A673 (cell line): ENCODE results near the gene AMZ2. TPM values are rescaled to one million over a fixed set of nuclear protein-coding genes. Genes with fewer than 3 reads are reported as not detected.

Experiments used
- BruUV-seq: library from RNA; stranded (reverse); fragments of 400-500 nt; replicated peaks from 2 replicates; lab custom pipeline; 2021; lab: Mats Ljungman, UMichigan
- CTCF ChIA-PET: fragments of 300-600 bp; sonication (Branson Sonifier 250); formaldehyde crosslinking; loops from one replicate; lab custom pipeline; 2022; ENCODE audit warnings: antibody characterized with exemption; lab: Charles Lee
- POLR2A ChIA-PET: fragments of 300-600 bp; sonication (Branson Sonifier 250); formaldehyde crosslinking; loops from one replicate; lab custom pipeline; 2022; ENCODE audit warnings: antibody characterized with exemption; ENCODE audit not compliant: low non-redundant PET; lab: Charles Lee
- DNase-seq: peaks from one replicate; pipeline ENCODE4 v3.0.0-alpha.2; 2015; ENCODE audit warnings: low spot score
- H3K27ac ChIP-seq: fragments of 200-600 bp; sonication (generic); 2 replicates; pipeline ENCODE4 v1.5.1; 2016; ENCODE audit warnings: mixed run types, low read depth, mild to moderate bottlenecking, mixed read lengths, antibody characterized with exemption, low read length; ENCODE audit not compliant: poor library complexity, severe bottlenecking
- H3K27me3 ChIP-seq: fragments of 200-600 bp; sonication (generic); replicated peaks from 2 replicates; pipeline ENCODE4 v1.6.1; 2017; ENCODE audit warnings: mixed run types, low read depth, mild to moderate bottlenecking, mixed read lengths, antibody characterized with exemption, low read length; ENCODE audit not compliant: insufficient read depth, poor library complexity
- H3K36me3 ChIP-seq: fragments of 200-600 bp; sonication (generic); 2 replicates; pipeline ENCODE4 v1.6.1; 2016; ENCODE audit warnings: mixed run types, mild to moderate bottlenecking, mixed read lengths, antibody characterized with exemption, low read length; ENCODE audit not compliant: insufficient read depth, poor library complexity, severe bottlenecking
- H3K4me1 ChIP-seq: fragments of 200-600 bp; sonication (generic); 2 replicates; pipeline ENCODE4 v1.6.1; 2017; ENCODE audit warnings: mixed run types, mild to moderate bottlenecking, mixed read lengths, antibody characterized with exemption, low read length; ENCODE audit not compliant: insufficient read depth, poor library complexity, severe bottlenecking
- H3K4me3 ChIP-seq: fragments of 200-600 bp; sonication (generic); 2 replicates; pipeline ENCODE4 v1.5.1; 2016; ENCODE audit warnings: low read depth, mixed run types, mild to moderate bottlenecking, mixed read lengths, low read length; ENCODE audit not compliant: poor library complexity, severe bottlenecking
- H3K9me3 ChIP-seq: fragments of 200-600 bp; sonication (generic); 2 replicates; pipeline ENCODE4 v1.6.1; 2016; ENCODE audit warnings: mixed run types, low read depth, mild to moderate bottlenecking, mixed read lengths, antibody characterized with exemption, low read length; ENCODE audit not compliant: poor library complexity, severe bottlenecking
- CTCF ChIP-seq: fragments of 300-800, 200-600 bp; sonication (generic); conservative IDR thresholded peaks from 2 replicates; pipeline ENCODE4 v1.5.1; 2017; ENCODE audit warnings: low read depth, mild to moderate bottlenecking, antibody characterized with exemption, low read length, moderate library complexity, mixed read lengths
- EZH2 ChIP-seq: fragments of 200-600 bp; sonication (generic); IDR thresholded peaks from 2 replicates; pipeline ENCODE4 v1.6.1; 2017; ENCODE audit warnings: borderline replicate concordance, low read depth, mild to moderate bottlenecking, mixed read lengths, antibody characterized with exemption, low read length; ENCODE audit not compliant: poor library complexity, severe bottlenecking
- intact Hi-C: fragments of 100-400 bp; cut with micrococcal nuclease; formaldehyde crosslinking; loops from one replicate; pipeline ENCODE4 v1.10.0; 2022; ENCODE audit not compliant: unreplicated experiment
- total RNA-seq: library from RNA; stranded (reverse); gene quantifications from 2 replicates; pipeline ENCODE4 v1.2.3, GENCODE V29; 2021

Gene AMZ2
- total RNA-seq, 1 experiment from 2014 or later, result 80.4 TPM

- intact Hi-C loops, result no loop called here
- no peak for DNase-seq
- H3K36me3 ChIP-seq, result no peaks in the 10 kb centered on the region
- H3K9me3 ChIP-seq, result no peaks in the 10 kb centered on the region
- no peaks in the 10 kb centered on the region for H3K4me1 ChIP-seq
- ChIA-PET CTCF (no interaction called here), POLR2A (no interaction called here)
- no TSS peak for BruUV-seq
- no peak overlapping the region for H3K4me3 ChIP-seq
- TF ChIP-seq CTCF (no peak), EZH2 (no peak)
- H3K27ac ChIP-seq, result no peak overlapping the region
- no peaks in the 10 kb centered on the region for H3K27me3 ChIP-seq
These were observed 8.0 kb upstream of the AMZ2 start for GRCh38 chr17:68239632-68240366.

- Histone ChIP-seq H3K9me3 (no peaks in the 10 kb centered on the region), H3K27ac (no peak overlapping the region), H3K27me3 (no peaks in the 10 kb centered on the region), H3K36me3 (peaks cover 16% of the 10 kb centered on the region), H3K4me1 (peaks cover 6% of the 10 kb centered on the region), H3K4me3 (peak overlapping the region; percentile 86)
- intact Hi-C loops, result no loop called here
- ChIA-PET CTCF (no interaction called here), POLR2A (interaction anchor here (0.7 kb wide), 1 partner anchor 61 kb away, joined by 3 read pairs; no protein-coding TSS in a partner anchor)
- no peak for DNase-seq
- BruUV-seq, result TSS peak; percentile 88
- TF ChIP-seq EZH2 (no peak), CTCF (no peak)
These were observed 1.4 kb upstream of the AMZ2 start for GRCh38 chr17:68246271-68247028.

- BruUV-seq, result TSS peak; percentile 73
- Histone ChIP-seq H3K27ac (peak overlapping the region; percentile 88), H3K4me1 (peaks cover 6% of the 10 kb centered on the region), H3K36me3 (peaks cover 24% of the 10 kb centered on the region), H3K4me3 (peak overlapping the region; percentile 86), H3K9me3 (no peaks in the 10 kb centered on the region), H3K27me3 (no peaks in the 10 kb centered on the region)
- intact Hi-C loops, result no loop called here
- ChIA-PET POLR2A (interaction anchor here (0.7 kb wide), 1 partner anchor 225 kb away, joined by 3 read pairs; no protein-coding TSS in a partner anchor), CTCF (interaction anchor here (1.2 kb wide), 1 partner anchor 48 kb away, joined by 4 read pairs; no protein-coding TSS in a partner anchor)
- peak; percentile 51 for DNase-seq
- no peak for TF ChIP-seq CTCF
These were observed 469 bp downstream of the AMZ2 start for GRCh38 chr17:68248199-68248825.
